AG10803 (cell line): ENCODE data around the gene ACE.

Source experiments
- DNase-seq: peaks from one replicate; pipeline ENCODE4 v3.0.0; 2010; ENCODE audit warnings: low read depth
- H3K4me3 ChIP-seq: 2 replicates; pipeline ENCODE4 v1.5.1; 2011; ENCODE audit warnings: mild to moderate bottlenecking, low read length, control low read depth
- CTCF ChIP-seq: conservative IDR thresholded peaks from 2 replicates; pipeline ENCODE4 v1.5.1; 2011; ENCODE audit warnings: mild to moderate bottlenecking, low read length, control low read depth, inconsistent platforms

ACE gene

GRCh38 chr17:63487014-63487339, 10.1 kb downstream of the ACE start:
- DNase-seq: no peak
- no peak for TF ChIP-seq CTCF
- H3K4me3 ChIP-seq: no peak overlapping the region

DNA sequence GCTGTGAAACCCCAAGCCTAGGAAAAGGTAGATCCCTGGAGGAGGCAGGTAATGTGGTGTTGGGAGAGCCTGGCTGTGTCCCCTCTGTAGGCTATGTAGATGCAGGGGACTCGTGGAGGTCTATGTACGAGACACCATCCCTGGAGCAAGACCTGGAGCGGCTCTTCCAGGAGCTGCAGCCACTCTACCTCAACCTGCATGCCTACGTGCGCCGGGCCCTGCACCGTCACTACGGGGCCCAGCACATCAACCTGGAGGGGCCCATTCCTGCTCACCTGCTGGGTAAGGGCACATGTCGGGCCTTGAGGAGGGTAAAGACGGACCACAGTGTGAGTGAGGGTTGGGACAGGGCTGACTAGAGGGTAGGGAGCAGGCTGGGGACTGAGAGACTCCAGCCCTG, 12.0 kb downstream of the ACE start:
- H3K4me3 ChIP-seq: no peak overlapping the region
- DNase-seq: no peak
- no peak for TF ChIP-seq CTCF

DNA sequence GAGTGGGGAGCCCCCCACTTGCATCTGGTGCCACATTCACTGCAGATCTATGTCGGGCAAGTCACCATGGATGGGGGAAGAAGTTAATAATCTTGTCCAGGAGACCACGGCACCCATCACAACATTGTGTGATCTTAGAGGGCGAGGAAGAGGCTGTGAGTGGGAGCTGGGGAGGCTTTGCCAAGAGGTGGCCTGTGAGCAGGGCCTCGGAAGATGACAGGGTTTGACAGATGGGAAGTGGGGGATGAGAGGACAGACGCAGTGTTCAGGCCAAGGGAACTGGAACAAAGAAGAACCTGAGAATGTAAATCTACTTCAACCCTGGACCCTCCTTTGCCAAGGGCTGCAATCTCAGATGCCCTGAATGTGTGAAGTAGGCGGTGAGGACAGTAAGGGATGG, 12.4 kb downstream of the ACE start:
- no peak for TF ChIP-seq CTCF
- no peak for DNase-seq
- H3K4me3 ChIP-seq: no peak overlapping the region

GRCh38 chr17:63490329-63490728, 13.5 kb downstream of the ACE start:
- no peak overlapping the region for H3K4me3 ChIP-seq
- DNase-seq: no peak
- TF ChIP-seq CTCF: no peak

DNA sequence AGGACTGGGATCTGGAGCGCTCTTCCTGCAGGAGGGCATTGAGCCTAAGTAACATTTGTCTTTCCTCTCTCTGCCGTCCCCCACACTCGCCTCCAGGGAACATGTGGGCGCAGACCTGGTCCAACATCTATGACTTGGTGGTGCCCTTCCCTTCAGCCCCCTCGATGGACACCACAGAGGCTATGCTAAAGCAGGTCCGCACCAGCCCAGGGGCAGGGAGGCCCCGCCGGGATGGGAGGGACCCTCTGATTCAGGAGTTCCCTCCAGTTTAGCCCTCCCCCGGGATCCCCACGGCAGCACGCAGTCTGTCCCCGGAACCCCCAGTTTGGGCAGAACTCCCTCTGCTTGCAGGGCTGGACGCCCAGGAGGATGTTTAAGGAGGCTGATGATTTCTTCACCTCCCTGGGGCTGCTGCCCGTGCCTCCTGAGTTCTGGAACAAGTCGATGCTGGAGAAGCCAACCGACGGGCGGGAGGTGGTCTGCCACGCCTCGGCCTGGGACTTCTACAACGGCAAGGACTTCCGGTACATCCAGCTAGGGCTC, 14.1 kb downstream of the ACE start:
- H3K4me3 ChIP-seq: no peak overlapping the region
- DNase-seq: no peak
- no peak for TF ChIP-seq CTCF

- no peak for TF ChIP-seq CTCF
- no peak for DNase-seq
- no peak overlapping the region for H3K4me3 ChIP-seq
Measured at GRCh38 chr17:63491413-63491812, 14.6 kb downstream of the ACE start.

DNA sequence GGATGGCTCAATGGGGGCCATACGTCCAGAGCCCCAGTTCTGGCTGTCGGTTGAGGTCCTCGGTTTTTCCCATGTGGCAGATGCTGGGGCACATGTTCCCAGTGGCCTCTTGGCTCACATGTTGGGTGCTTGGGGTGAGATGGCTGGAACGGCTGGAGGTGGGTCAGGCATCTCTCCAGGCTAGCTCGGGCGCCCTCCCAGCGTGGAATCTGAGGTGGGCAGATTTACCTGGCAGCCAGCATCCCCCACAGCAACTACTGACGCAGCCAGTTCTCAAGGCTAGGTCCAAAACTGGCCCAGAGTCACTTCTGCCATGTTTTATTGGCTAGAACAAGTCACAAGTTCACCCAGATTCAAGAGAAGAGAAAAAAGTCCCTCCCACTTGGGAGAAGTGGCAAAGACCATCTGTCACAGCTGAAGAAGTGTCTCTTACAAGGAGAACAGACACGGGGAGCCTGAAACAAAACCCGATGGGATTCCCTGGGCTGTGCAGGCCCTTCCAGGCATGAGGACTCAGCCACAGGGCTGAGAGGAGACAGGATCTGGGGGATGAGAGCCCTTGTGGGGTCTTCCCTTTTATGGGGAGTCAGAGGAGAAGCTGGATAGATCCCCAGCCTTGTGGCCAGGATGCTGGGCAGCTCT, 15.2 kb downstream of the ACE start:
- no peak for TF ChIP-seq CTCF
- no peak for DNase-seq
- H3K4me3 ChIP-seq: no peak overlapping the region
